Stimulated activated CD4-positive, alpha-beta T cell treated with anti-CD3 and anti-CD28 coated beads, TNF-alpha, amount 100 ng/mL, for 48 hours (primary cell): Measurements from ENCODE around the gene TM7SF3.
A peak's percentile ranks its signal among the peaks of the same experiment; 100 is the strongest.
"Not testable (repeated sequence)": the region's sequence is repeated elsewhere in the genome, so short reads cannot be mapped to it uniquely, and the experiment has no call there.

Experiments used
- DNase-seq, 3 donors: peaks; one replicate each; pipeline ENCODE4 v3.0.0-alpha.2; 2020; ENCODE audit warnings: low read depth in 3 of 3

TM7SF3 gene

GRCh38 chr12:27014085-27014858 is at the start of gene TM7SF3:
Gene TM7SF3, minus strand, starts transcription at chr12:27014384. Its CDS starts 216 bp downstream, at chr12:27014168.
- DNase-seq: peak; percentile 88 to 90 (median 88)

DNA sequence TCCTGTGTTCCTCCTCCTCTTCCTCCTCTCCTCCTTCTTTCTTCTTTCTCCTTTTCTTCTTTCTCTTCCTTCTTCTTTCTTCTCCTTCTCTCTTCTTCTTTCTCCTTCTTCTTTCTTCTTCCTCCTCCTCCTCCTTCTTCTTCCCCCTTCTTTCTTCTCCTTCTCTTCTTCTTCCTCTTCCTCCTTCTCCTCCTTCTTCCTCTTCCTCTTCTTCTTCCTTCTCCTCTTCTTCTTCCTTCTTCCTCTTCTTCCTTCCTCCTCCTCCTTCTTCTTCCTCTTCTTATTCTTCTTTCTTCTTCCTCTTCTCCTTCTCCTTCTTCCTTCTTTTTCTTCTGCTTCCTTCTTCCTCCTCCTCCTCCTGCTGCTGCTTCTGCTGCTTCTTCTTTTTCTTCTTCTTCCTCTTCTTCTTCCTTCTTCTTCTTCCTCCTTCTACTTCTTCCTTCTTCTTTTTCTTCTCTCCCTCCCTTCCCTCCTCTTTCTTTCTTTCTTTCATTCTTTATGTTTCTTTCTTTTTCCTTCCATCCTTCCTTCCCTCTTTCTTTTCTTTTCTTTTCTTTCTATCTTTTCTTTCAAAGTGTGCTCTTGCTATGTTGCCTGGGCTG is 49.2 kb upstream of the TM7SF3 start:
- DNase-seq: no peak

GRCh38 chr12:27061317-27061716 is 47.1 kb upstream of the TM7SF3 start:
- DNase-seq: no peak

DNA sequence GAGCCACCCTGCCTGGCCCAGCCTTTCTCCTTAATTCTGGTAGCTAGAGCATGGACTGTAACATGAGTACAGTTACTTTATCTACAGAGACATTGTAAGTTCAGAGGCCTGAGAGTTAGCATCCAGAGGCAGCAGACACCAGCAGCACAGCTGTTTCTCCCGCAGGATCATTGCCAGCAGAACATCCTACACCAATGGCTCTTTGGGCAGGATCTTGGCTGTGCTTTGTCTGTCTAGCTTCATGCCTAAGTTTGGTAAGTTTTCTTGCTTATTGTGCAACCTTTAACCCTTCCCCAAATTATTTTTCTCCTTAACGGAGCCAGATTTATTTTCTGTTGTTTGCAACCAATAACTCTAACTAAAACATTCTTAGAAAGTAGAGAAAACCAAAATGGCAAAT is 46.6 kb upstream of the TM7SF3 start:
- DNase-seq: no peak

DNA sequence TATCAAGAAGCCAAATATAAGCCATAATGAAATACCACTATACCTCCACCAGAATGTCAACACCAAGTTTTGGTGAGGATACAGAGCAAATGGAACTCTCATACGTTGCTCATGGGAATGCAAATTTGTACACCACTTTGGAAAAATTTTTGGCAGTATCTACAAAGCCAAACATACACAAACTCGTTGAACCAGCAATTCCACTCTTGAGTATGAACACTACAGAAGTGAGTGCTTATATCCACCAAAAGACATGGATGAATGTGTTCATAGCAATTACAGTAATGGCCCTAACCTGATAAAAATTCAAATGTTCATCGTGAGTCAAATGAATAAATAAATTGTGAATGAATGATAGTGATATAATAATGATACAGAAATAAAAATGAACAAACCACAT is 43.4 kb upstream of the TM7SF3 start:
- DNase-seq: no peak

DNA sequence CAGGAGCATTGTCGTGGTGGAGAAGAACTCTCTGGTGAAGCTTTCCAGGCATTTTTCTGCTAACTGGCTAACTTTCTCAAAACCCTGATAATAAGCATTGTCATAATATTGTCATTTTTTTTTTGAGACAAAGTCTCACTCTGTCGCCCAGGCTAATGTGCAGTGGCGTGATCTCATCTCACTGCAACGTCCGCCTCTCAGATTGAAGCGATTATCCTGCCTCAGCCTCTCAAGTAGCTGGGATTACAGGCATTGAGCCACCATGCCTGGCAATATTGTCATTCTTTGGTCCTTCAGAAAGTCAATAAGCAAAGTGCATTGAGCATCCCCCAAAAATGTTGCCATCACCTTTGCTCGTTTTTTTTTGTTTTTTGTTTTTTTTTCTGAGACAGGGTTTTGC is 41.8 kb upstream of the TM7SF3 start:
- no peak for DNase-seq

GRCh38 chr12:27052742-27053141 is 38.6 kb upstream of the TM7SF3 start:
- DNase-seq: no peak

DNA sequence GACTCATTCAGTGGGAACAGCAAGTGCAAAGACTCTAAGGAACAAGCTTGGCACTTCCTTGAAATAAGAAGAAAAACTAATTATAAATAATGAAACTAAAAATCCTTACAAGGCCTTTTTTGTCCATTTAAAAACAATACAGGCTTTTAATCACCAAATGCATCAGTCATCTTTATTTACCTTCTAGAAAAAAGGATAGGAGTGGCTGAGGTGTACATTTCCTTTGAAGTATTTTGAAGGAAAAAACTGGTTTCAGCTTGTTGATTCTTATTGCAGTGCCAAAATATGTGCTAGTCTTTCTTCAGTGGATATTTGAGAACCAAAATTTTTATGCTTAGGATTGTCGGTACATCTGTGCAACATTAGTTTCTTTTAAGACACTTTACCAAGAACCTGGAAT is 38.0 kb upstream of the TM7SF3 start:
- DNase-seq: no peak

DNA sequence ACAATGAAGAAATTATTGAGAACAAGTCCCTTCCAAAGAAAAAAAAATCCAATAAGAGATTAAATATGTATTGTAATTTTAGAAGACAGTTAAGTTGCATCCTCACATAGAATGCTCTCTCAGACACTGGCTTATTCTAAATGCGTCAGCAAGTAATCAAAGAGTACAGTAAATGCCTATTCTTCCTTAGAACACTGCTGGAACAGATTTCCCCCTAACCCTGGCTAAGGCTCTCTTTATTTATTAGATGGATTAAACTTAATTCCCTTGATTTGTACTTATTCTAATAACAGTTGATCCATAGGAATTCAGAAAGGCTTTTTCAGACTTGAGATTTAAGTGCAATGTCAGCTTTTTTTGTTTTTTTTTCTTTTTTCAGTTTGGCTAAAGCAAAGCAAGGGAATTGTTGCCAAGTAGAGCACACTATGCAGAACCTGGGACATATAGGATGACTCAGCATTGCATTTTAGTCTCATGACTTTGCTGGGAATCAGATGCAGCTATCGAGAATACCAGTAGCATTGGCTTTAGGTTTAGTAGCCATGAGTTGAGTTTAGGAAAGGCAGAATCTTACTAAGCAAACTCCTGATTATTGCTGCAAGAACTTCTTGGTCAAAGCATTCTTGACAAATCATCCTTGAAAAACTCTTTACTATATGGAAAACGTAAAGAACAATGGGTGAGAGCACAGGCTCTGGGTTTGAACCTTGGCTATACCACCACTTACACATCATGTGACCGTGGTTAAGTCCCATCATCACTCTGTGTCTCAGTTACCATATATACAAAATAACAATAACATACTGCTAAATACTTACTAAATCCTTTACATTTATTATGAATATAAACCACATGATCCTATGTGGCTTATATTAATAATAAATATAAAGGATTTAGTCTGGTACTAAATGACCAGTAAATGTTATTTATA is 34.9 kb upstream of the TM7SF3 start:
- DNase-seq: no peak

GRCh38 chr12:27042018-27042417 is 27.8 kb upstream of the TM7SF3 start:
- not testable (repeated sequence) for DNase-seq

GRCh38 chr12:27040637-27041036 is 26.5 kb upstream of the TM7SF3 start:
- DNase-seq: not testable (repeated sequence)

DNA sequence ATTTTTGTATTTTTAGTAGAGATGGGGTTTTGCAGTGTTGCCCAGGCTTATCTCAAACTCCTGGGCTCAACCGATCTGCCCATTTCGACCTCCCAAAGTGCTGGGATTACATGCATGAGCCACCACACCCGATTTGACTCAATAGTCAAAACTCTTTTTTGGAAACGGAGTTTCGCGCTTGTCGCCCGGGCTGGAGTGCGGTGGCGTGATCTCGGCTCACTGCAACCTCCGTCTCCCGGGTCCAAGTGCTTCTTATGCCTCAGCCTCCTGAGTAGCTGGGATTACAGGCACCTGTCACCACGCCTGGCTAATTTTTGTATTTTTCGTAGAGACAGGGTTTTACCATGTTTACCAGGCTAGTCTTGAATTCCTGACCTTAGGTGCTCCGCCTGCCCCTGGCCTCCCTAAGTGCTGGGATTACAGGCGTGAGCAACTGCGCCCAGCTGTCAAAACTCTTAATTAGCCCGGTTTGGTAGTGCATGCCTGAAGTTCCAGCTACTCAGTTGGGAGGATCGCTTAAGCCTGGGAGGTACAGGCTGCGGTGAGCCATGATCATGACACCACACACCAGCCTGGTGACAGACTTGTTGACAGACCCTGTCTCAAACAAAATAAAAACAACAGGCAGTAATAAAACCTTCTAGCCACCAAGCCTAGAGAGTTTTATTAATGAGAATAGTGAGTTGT is 20.6 kb upstream of the TM7SF3 start:
- no peak for DNase-seq

GRCh38 chr12:27032679-27033078 is 18.5 kb upstream of the TM7SF3 start:
- DNase-seq: no peak

- no peak for DNase-seq
Observed at GRCh38 chr12:27031531-27031930, 17.3 kb upstream of the TM7SF3 start.

DNA sequence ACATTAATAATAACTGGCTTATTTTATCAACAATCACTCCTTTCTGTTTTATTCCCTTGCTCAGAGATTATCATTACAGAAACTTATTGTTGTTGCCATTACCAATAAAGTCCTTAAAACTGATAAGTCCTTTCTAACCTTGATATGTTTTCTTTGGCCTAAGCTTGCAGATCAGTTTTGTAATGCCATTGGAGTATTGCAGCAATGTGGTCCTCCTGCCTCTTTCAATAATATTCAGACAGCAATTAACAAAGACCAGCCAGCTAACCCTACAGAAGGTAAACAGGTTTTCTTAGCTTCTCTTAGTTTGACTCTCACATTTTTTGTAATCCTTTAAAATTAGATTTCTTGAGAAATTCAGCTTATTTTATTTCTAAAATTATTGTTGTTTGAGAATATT is 12.1 kb upstream of the TM7SF3 start:
- no peak for DNase-seq

GRCh38 chr12:27025116-27025515 is 10.9 kb upstream of the TM7SF3 start:
- no peak for DNase-seq

DNA sequence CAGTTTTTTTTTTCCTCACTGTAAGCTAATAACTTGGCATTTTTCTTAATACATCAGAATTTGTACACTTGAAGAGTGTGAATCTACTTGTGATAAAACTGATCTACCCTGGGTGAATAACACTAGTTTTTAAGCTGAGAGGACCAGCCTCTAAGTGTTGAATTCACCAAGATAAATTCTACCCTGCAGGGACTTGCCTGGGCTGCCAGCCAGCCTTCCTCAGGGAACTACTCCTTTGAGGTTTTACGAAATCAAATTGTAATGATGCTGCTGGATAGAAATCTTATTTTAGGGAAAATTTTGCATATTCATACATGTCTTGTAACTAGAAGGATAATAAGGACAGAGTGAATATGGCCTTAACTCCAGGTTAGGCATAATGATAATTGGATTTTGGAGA is 10.1 kb upstream of the TM7SF3 start:
- DNase-seq: no peak

DNA sequence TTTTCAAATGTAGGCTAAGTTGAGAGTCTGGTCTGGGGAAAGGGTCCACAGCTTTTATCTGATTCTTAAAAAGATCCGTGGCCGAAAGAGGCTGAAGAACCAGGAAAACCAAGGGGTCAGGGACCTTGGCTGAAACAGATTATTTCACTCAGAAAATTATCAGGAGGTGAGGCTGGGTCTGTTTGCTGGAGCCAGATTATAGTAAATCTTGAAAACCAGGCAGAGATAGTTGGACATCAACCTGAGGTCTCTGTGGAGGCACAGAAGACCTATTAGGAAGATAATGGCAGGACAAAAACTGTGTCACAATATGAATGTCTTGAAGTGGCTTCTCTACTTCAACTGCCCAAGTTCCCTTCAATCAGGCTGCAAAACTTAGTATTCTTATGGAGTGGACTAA is 6.6 kb upstream of the TM7SF3 start:
- DNase-seq: no peak

DNA sequence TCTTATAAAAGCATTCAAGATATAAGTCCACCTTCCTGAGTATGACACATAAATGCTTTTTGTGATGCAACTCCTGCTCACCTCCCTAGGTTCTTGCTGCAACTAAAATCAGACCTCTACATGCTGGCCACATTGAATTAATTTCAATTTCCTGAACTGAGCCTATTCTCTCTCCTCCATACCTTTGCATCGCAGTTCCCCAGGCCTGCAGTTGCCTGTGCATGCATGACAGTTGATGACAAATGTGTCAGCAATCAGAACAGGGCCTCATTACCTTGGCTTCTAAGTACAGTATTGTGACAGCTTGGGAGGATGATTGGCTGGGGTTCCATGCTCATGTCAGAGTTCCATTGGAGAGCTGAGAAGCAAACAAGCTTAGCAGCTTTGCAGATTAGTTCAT is 3.9 kb upstream of the TM7SF3 start:
- no peak for DNase-seq

- DNase-seq: not testable (repeated sequence)
Observed at GRCh38 chr12:27017163-27017823, 3.1 kb upstream of the TM7SF3 start.

GRCh38 chr12:27015730-27016076 is 1.5 kb upstream of the TM7SF3 start:
- DNase-seq: no peak
